Pulmonary artery endothelial cell (primary cell): ENCODE results near the gene PCCB. TPM values are rescaled to one million over a fixed set of nuclear protein-coding genes. Genes with fewer than 3 reads are reported as not detected.
"Not testable (repeated sequence)": the region's sequence is repeated elsewhere in the genome, so short reads cannot be mapped to it uniquely, and the experiment has no call there.

Experiments
- DNase-seq: peaks from one replicate; pipeline ENCODE4 v3.0.0-alpha.2; 2011; ENCODE audit warnings: low read depth, low spot score
- total RNA-seq: library from RNA; depleted of rRNA; stranded (reverse); fragments of >200 nt; gene quantifications from 2 replicates; pipeline ENCODE4 v1.2.3, GENCODE V29; 2014

The PCCB gene
- total RNA-seq, 1 donor from 2014 or later, result 75.8 TPM

GRCh38 chr3:136326316-136326715, 76.2 kb downstream of the PCCB start:
- no peak for DNase-seq

- no peak for DNase-seq
Measured at GRCh38 chr3:136327671-136328070, 77.5 kb downstream of the PCCB start.

GRCh38 chr3:136329593-136329992, 79.5 kb downstream of the PCCB start:
- DNase-seq, result no peak

GRCh38 chr3:136330900-136331299, 80.8 kb downstream of the PCCB start:
- DNase-seq, result no peak

GRCh38 chr3:136332302-136332701, 82.2 kb downstream of the PCCB start:
- DNase-seq, result no peak

- no peak for DNase-seq
Measured at GRCh38 chr3:136332776-136333175, 82.6 kb downstream of the PCCB start.

- no peak for DNase-seq
Measured at GRCh38 chr3:136334209-136334608, 84.1 kb downstream of the PCCB start.

- not testable (repeated sequence) for DNase-seq
Measured at GRCh38 chr3:136334726-136335125, 84.6 kb downstream of the PCCB start.

- DNase-seq, result no peak
Measured at GRCh38 chr3:136336329-136337100, 86.4 kb downstream of the PCCB start.

GRCh38 chr3:136343446-136343845, 93.3 kb downstream of the PCCB start:
- DNase-seq, result no peak

GRCh38 chr3:136343873-136344555, 93.9 kb downstream of the PCCB start:
- peak; percentile 63 for DNase-seq

GRCh38 chr3:136346486-136346885, 96.3 kb downstream of the PCCB start:
- no peak for DNase-seq

GRCh38 chr3:136350132-136350531, 100.0 kb downstream of the PCCB start:
- DNase-seq, result no peak

- DNase-seq, result no peak
Measured at GRCh38 chr3:136350557-136350956, 100.4 kb downstream of the PCCB start.

- no peak for DNase-seq
Measured at GRCh38 chr3:136351351-136351750, 101.2 kb downstream of the PCCB start.

- no peak for DNase-seq
Measured at GRCh38 chr3:136351905-136352304, 101.8 kb downstream of the PCCB start.

GRCh38 chr3:136353461-136353860, 103.3 kb downstream of the PCCB start:
- no peak for DNase-seq

- no peak for DNase-seq
Measured at GRCh38 chr3:136366289-136366688, 116.1 kb downstream of the PCCB start.

- not testable (repeated sequence) for DNase-seq
Measured at GRCh38 chr3:136375800-136376199, 125.7 kb downstream of the PCCB start.

- DNase-seq, result no peak
Measured at GRCh38 chr3:136377508-136377907, 127.4 kb downstream of the PCCB start.

- DNase-seq, result no peak
Measured at GRCh38 chr3:136378011-136378410, 127.9 kb downstream of the PCCB start.
